Measurements from ENCODE around the gene GFRA1.

- TF ChIP-seq CTCF (IDR thresholded peaks at IDR 0.05) (no peak), EZH2 (IDR thresholded peaks at IDR 0.05) (no peak)
These were observed 154.2 kb downstream of the GFRA1 start for GRCh38 chr10:116118847-116119246.
